ENCODE data around the gene CTTNBP2NL. TPM values are rescaled to one million over a fixed set of nuclear protein-coding genes. Genes with fewer than 3 reads are reported as not detected.

The CTTNBP2NL gene
- total and polyA plus RNA-seq, 10 of the 15 experiments (the other 5 are each of a cell fraction or from before 2014, with no cell fraction given), result 2.1 to 11.3 (median 5.6) TPM

DNA sequence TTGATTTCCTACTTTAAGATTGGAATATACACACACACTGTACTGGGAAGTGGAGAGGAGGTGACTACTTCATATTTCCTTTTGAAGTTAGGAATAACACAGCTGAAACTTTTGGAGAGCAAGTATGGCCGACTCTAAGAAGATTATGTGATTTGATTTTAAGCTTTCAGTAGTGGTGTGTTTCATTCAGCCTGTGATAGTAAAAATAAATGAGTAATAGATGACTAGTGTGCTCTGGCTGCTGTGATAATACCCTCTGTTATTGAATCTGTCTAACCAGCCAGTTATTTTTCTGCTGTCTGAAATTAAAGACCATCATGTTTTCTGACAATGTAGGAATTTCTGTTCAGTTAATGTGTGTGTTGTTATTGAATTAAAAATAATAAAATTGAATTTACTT lies 48.3 kb downstream of the CTTNBP2NL start:
- 37% methylated on average over 1 of the region's 1 CpG for WGBS (ENCODE audit: insufficient coverage, insufficient replicate concordance, low lambda C conversion rate, missing lambda C conversion rate)
- ChIA-PET POLR2A (no interaction called here), CTCF (interaction anchor here (2.3 kb wide), 1 partner anchor 15 kb away, joined by 6 read pairs; no protein-coding TSS in a partner anchor)
- TF ChIP-seq SMAD5 (IDR thresholded peaks at IDR 0.05; ENCODE audit: low read depth) (no peak), CUX1 (IDR thresholded peaks at IDR 0.05; ENCODE audit: insufficient replicate concordance, low read depth, low read length) (no peak), STAT1 (conservative IDR thresholded peaks at IDR 0.05) (no peak), SREBF1 (IDR thresholded peaks at IDR 0.05; ENCODE audit: low read length) (no peak), PRDM15 (CRISPR knock-in tag; IDR thresholded peaks at IDR 0.05) (no peak), NBN (IDR thresholded peaks at IDR 0.05) (no peak), NR2F1 (conservative IDR thresholded peaks at IDR 0.05) (no peak), CBFB (IDR thresholded peaks at IDR 0.05; ENCODE audit: low read depth) (no peak), PBX3 (IDR thresholded peaks at IDR 0.05; ENCODE audit: insufficient replicate concordance, low read depth, low read length) (no peak)
- TF ChIP-seq, protein P1, sequence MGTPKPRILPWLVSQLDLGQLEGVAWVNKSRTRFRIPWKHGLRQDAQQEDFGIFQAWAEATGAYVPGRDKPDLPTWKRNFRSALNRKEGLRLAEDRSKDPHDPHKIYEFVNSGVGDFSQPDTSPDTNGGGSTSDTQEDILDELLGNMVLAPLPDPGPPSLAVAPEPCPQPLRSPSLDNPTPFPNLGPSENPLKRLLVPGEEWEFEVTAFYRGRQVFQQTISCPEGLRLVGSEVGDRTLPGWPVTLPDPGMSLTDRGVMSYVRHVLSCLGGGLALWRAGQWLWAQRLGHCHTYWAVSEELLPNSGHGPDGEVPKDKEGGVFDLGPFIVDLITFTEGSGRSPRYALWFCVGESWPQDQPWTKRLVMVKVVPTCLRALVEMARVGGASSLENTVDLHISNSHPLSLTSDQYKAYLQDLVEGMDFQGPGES (IDR thresholded peaks at IDR 0.05), result no peak
- TF ChIP-seq, protein P2, sequence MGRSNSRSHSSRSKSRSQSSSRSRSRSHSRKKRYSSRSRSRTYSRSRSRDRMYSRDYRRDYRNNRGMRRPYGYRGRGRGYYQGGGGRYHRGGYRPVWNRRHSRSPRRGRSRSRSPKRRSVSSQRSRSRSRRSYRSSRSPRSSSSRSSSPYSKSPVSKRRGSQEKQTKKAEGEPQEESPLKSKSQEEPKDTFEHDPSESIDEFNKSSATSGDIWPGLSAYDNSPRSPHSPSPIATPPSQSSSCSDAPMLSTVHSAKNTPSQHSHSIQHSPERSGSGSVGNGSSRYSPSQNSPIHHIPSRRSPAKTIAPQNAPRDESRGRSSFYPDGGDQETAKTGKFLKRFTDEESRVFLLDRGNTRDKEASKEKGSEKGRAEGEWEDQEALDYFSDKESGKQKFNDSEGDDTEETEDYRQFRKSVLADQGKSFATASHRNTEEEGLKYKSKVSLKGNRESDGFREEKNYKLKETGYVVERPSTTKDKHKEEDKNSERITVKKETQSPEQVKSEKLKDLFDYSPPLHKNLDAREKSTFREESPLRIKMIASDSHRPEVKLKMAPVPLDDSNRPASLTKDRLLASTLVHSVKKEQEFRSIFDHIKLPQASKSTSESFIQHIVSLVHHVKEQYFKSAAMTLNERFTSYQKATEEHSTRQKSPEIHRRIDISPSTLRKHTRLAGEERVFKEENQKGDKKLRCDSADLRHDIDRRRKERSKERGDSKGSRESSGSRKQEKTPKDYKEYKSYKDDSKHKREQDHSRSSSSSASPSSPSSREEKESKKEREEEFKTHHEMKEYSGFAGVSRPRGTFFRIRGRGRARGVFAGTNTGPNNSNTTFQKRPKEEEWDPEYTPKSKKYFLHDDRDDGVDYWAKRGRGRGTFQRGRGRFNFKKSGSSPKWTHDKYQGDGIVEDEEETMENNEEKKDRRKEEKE (IDR thresholded peaks at IDR 0.05), result no peak

More for the DNA sequence above, 48.3 kb downstream of the CTTNBP2NL start:
- no peak overlapping the region for H3K27ac ChIP-seq (ENCODE audit: control insufficient read depth, insufficient read depth)
- ChIA-PET SMC1A (ENCODE audit: uncharacterized antibody, unreplicated experiment) (no interaction called here), RAD21 (ENCODE audit: unreplicated experiment) (no interaction called here)
- no peaks in the 10 kb centered on the region for H3K4me1 ChIP-seq (ENCODE audit: control insufficient read depth, insufficient read depth, low read length)
- no peak overlapping the region for H2AFZ ChIP-seq (ENCODE audit: control insufficient read depth, low read depth, low read length)
- no peaks in the 10 kb centered on the region for H4K20me1 ChIP-seq (ENCODE audit: control insufficient read depth, insufficient read depth)
- FAIRE-seq, result no peak
- in situ Hi-C loops (cut with MboI) (no loop called here), intact Hi-C loops (cut with micrococcal nuclease; ENCODE audit: unreplicated experiment) (no loop called here)
- H3K79me2 ChIP-seq (ENCODE audit: control insufficient read depth, insufficient read depth, low read length), result no peaks in the 10 kb centered on the region
- no peak for DNase-seq (ENCODE audit: low read depth, low spot score)
- ATAC-seq, result no peak
- no peak overlapping the region for H3K4me2 ChIP-seq (ENCODE audit: control insufficient read depth, insufficient read depth)
- no peak overlapping the region for H3K9ac ChIP-seq (ENCODE audit: control insufficient read depth, insufficient read depth, low read length)
- H3K9me3 ChIP-seq (replicated peaks; ENCODE audit: control insufficient read depth, insufficient read depth, low read length), result no peaks in the 10 kb centered on the region
- no peaks in the 10 kb centered on the region for H3K27me3 ChIP-seq (replicated peaks in 1 of 2; ENCODE audit: control insufficient read depth in 2 of 2, insufficient read depth in 2 of 2, low read length in 1 of 2)
- peaks cover 1 to 5% of the 10 kb centered on the region in 2 experiments; a peak in 3 of 4 replicates for H3K36me3 ChIP-seq (ENCODE audit: control insufficient read depth in 2 of 2, insufficient read depth in 2 of 2, low read length in 1 of 2)
- no peak overlapping the region for H3K4me3 ChIP-seq
- BruUV-seq (replicated peaks), result no TSS peak
